Immature natural killer cell (primary cell): ENCODE measurements around the gene MARCKSL1. TPM values are rescaled to one million over a fixed set of nuclear protein-coding genes. Genes with fewer than 3 reads are reported as not detected.

Source experiments
- DNase-seq, 3 donors: peaks; one replicate each; pipeline ENCODE4 v3.0.0; 2022; ENCODE audit warnings: mixed read lengths in 1 of 3
- H3K27ac Mint-ChIP-seq, 6 donors: one replicate each; pipeline ENCODE4 v1.8.0; 2020; ENCODE audit warnings: mixed read lengths in 6 of 6, mild to moderate bottlenecking in 5 of 6, inconsistent platforms in 4 of 6, moderate library complexity in 3 of 6
- H3K27me3 Mint-ChIP-seq, 3 donors: one replicate each; pipeline ENCODE4 v1.8.0; 2020 to 2021; ENCODE audit warnings: low read depth in 3 of 3, mild to moderate bottlenecking in 3 of 3, mixed read lengths in 3 of 3, moderate library complexity in 3 of 3, inconsistent platforms in 1 of 3
- H3K36me3 Mint-ChIP-seq, 3 donors: one replicate each; pipeline ENCODE4 v1.8.0; 2020; ENCODE audit warnings: mixed read lengths in 3 of 3, inconsistent platforms in 2 of 3, mild to moderate bottlenecking in 2 of 3
- H3K4me1 Mint-ChIP-seq, 2 donors: one replicate each; pipeline ENCODE4 v1.8.0; 2020; ENCODE audit warnings: inconsistent platforms in 2 of 2, mild to moderate bottlenecking in 2 of 2, mixed read lengths in 2 of 2, moderate library complexity in 1 of 2
- H3K4me3 Mint-ChIP-seq, 5 donors: one replicate each; pipeline ENCODE4 v1.8.0; 2020; ENCODE audit warnings: mild to moderate bottlenecking in 5 of 5, mixed read lengths in 5 of 5, inconsistent platforms in 3 of 5, moderate library complexity in 3 of 5
- H3K9me3 Mint-ChIP-seq, 6 donors: one replicate each; pipeline ENCODE4 v1.8.0; 2020; ENCODE audit warnings: mild to moderate bottlenecking in 6 of 6, mixed read lengths in 6 of 6, inconsistent platforms in 4 of 6, moderate library complexity in 3 of 6
- polyA plus RNA-seq, 3 donors: library from polyadenylated mRNA; unstranded; fragments of 300-500 nt; fragmentation: Illumina TruSeq; gene quantifications; one replicate each; pipeline ENCODE4 v1.2.3, GENCODE V29; 2021

The MARCKSL1 gene
- 10 to 100 TPM; 20.5 to 46.9 (median 27.7) TPM for polyA plus RNA-seq

- peak within 1 kb of the TSS in 5 of 6 donors; percentile 29 to 76 (median 71) for H3K27ac Mint-ChIP-seq
- peak within 1 kb of the TSS; percentile 84 to 88 (median 87) for H3K4me3 Mint-ChIP-seq
- no peaks in the 10 kb centered on the region for H3K9me3 Mint-ChIP-seq
- H3K36me3 Mint-ChIP-seq = peaks cover 10 to 21% (median 10%) of the 10 kb centered on the region in 3 donors
- peaks cover 2 to 15% (median 2%) of the 10 kb centered on the region in 3 donors for H3K27me3 Mint-ChIP-seq
- peak; percentile 81 to 85 (median 82) for DNase-seq
- peaks cover 35 to 42% of the 10 kb centered on the region in 2 donors for H3K4me1 Mint-ChIP-seq
These were observed at the start of gene MARCKSL1 for GRCh38 chr1:32335790-32336590. TSS of gene MARCKSL1 (minus strand) at chr1:32336233. CDS start at chr1:32336033, 200 bp downstream.

- no peak overlapping the region for H3K4me3 Mint-ChIP-seq
- DNase-seq = no peak
- H3K4me1 Mint-ChIP-seq = no peaks in the 10 kb centered on the region
These were observed 44.0 kb upstream of the MARCKSL1 start for GRCh38 chr1:32380057-32380456.

DNA sequence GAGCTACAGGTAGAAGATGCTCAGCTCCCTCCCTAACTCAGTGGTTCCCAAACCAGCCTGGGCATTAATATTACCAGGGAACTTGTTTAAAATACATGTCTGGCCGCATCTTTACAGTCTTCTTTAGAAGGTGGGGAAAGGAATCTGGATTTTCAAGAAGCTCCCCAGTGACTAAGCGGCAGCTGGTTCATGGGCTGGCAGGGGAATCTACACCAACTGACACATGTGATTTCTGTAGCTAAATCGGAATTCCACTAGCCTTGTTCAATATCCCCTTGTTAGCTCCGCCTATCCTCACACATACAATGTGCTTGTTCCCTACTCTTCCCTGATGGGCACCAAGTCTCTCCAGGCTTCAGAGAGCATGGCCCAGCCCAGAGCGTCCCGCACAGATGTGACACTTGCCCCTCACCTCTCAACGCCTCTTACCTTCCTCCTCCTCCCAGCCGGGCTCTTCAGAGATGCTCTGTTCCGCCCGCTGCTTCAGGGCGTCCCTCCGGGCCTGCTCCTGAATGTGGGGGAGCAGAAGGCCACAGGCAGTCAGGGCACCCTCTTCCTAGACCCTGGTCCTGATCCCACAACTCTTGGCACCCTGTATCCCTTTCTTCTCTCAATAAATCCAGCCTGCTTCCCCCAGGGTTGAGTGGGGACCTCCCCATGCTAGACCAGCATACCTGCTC, 41.6 kb upstream of the MARCKSL1 start:
- Mint-ChIP-seq H3K27ac (no peak overlapping the region), H3K36me3 (peaks cover 18 to 49% (median 26%) of the 10 kb centered on the region in 3 donors), H3K27me3 (peaks cover 2 to 4% (median 2%) of the 10 kb centered on the region in 3 donors), H3K4me3 (no peak overlapping the region), H3K4me1 (peaks cover 3 to 8% of the 10 kb centered on the region in 2 donors), H3K9me3 (no peaks in the 10 kb centered on the region)
- no peak for DNase-seq

More at GRCh38 chr1:32380057-32380456, 44.0 kb upstream of the MARCKSL1 start:
- peaks cover 21 to 47% (median 35%) of the 10 kb centered on the region in 3 donors for H3K36me3 Mint-ChIP-seq
- no peak overlapping the region for H3K27ac Mint-ChIP-seq
- peaks cover 2 to 4% (median 4%) of the 10 kb centered on the region in 3 donors for H3K27me3 Mint-ChIP-seq
- no peaks in the 10 kb centered on the region for H3K9me3 Mint-ChIP-seq

- Mint-ChIP-seq H3K36me3 (peaks cover 21 to 54% (median 35%) of the 10 kb centered on the region in 3 donors), H3K27ac (no peak overlapping the region), H3K27me3 (peaks cover 2 to 7% (median 2%) of the 10 kb centered on the region in 3 donors), H3K4me1 (peaks cover 15 to 21% of the 10 kb centered on the region in 2 donors), H3K4me3 (no peak overlapping the region), H3K9me3 (no peaks in the 10 kb centered on the region)
- no peak for DNase-seq
These were observed 40.2 kb upstream of the MARCKSL1 start for GRCh38 chr1:32376199-32376598.

DNA sequence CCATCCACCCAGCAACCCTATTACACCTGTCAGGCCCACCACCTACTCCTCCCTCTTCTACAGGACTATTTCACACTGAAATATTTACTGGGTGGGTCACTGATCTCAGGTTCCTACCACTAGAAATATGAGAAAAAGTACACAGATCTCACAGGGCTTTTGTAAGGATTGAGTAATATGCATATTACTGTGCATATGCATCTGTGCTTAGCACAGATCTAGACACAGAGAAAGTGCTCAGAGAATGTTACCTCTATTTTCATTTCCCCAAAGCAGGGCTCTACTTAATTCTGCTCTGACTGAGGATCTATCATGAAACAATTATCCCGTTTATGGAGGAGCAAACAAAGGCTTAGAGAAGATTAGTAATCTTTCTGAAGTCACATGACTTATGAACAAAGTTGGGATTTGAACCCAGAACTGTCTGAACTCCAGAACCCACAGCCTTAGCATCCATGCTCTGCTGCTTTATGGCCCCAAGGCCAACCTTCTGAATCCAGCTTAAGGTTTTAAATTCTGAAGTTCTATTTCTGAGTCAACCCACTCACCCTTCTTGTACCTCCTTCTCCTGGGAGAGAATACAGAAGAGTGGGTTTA, 38.1 kb upstream of the MARCKSL1 start:
- H3K4me3 Mint-ChIP-seq = no peak overlapping the region
- no peaks in the 10 kb centered on the region for H3K9me3 Mint-ChIP-seq
- no peak for DNase-seq
- H3K27me3 Mint-ChIP-seq = peaks cover 0 to 7% (median 1%) of the 10 kb centered on the region in 3 donors
- peaks cover 15 to 21% of the 10 kb centered on the region in 2 donors for H3K4me1 Mint-ChIP-seq
- peaks cover 13 to 47% (median 23%) of the 10 kb centered on the region in 3 donors for H3K36me3 Mint-ChIP-seq
- H3K27ac Mint-ChIP-seq = no peak overlapping the region

GRCh38 chr1:32372149-32372756, 36.2 kb upstream of the MARCKSL1 start:
- peaks cover 0 to 2% (median 0%) of the 10 kb centered on the region in 3 donors for H3K27me3 Mint-ChIP-seq
- H3K36me3 Mint-ChIP-seq = peaks cover 8 to 38% (median 14%) of the 10 kb centered on the region in 3 donors
- peak; percentile 54 to 65 (median 55) for DNase-seq
- H3K27ac Mint-ChIP-seq = peak overlapping the region in 5 of 6 donors; percentile 54 to 85 (median 78)
- no peaks in the 10 kb centered on the region for H3K9me3 Mint-ChIP-seq
- peaks cover 15 to 21% of the 10 kb centered on the region in 2 donors for H3K4me1 Mint-ChIP-seq
- no peak overlapping the region for H3K4me3 Mint-ChIP-seq

DNA sequence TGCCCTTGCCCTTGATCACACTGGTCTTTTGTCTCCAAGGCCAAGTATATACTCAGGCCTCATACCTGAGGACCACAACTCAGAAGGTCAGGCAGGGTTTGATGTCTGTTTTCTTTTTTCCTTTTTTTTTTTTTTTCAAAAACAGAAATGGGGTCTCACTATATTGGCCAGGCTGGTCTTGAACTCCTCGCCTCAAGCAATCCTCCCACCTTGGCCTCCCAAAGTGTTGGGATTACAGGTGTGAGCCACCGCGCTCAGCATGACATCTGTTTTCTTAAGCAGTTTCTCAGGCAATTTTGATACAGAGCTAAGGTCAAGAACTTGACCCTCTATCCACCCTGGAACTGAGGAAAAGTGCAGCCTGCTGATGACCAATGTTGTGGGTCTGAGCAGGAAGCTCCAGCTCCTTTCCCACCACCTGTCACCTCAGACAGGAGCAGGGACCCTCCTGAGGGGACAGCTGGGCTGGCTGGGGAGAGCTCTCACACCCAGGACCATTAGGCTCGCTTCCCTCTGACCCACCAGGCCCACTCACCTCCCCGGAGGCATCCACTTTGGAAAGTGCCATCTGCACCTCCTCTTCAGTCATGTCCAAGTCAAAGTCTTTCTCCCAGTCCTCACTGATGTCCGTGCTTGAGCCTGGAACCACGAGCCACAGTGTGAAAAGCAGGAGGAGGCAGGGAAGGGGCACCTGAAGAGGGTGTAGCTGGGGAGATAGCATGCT, 32.0 kb upstream of the MARCKSL1 start:
- H3K4me1 Mint-ChIP-seq = peaks cover 15 to 17% of the 10 kb centered on the region in 2 donors
- no peak for DNase-seq
- peaks cover 13 to 44% (median 14%) of the 10 kb centered on the region in 3 donors for H3K36me3 Mint-ChIP-seq
- H3K27me3 Mint-ChIP-seq = peaks cover 0 to 2% (median 0%) of the 10 kb centered on the region in 3 donors
- H3K4me3 Mint-ChIP-seq = no peak overlapping the region
- no peak overlapping the region for H3K27ac Mint-ChIP-seq
- H3K9me3 Mint-ChIP-seq = no peaks in the 10 kb centered on the region

GRCh38 chr1:32365445-32365844, 29.4 kb upstream of the MARCKSL1 start:
- no peaks in the 10 kb centered on the region for H3K9me3 Mint-ChIP-seq
- H3K27me3 Mint-ChIP-seq = peaks cover 1 to 4% (median 4%) of the 10 kb centered on the region in 3 donors
- H3K4me1 Mint-ChIP-seq = peaks cover 13 to 14% of the 10 kb centered on the region in 2 donors
- DNase-seq = no peak
- H3K36me3 Mint-ChIP-seq = peaks cover 8 to 36% (median 17%) of the 10 kb centered on the region in 3 donors
- H3K27ac Mint-ChIP-seq = peak overlapping the region in 1 of 6 donors; percentile 65
- no peak overlapping the region for H3K4me3 Mint-ChIP-seq

DNA sequence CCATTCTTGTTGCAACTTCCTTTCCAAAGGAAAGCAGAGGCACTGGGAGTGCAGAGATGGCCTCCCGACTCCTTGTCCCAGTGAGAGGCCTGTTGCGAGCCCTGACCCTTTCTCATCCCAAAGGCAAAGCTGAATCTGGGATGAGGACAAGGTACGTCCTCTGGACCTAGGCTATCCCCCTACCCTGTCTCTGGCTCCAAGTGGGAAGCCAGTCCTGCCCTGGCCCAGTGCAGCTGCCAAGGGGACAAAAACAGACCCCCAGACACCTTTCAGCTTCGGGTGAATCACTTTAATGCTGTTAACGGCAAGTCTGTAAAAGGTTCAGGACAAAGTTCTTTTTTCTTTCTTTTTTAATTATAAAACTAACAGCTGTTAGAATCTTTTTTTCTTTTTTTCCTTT, 28.8 kb upstream of the MARCKSL1 start:
- H3K4me1 Mint-ChIP-seq = peaks cover 16 to 19% of the 10 kb centered on the region in 2 donors
- H3K27me3 Mint-ChIP-seq = peaks cover 1 to 5% (median 4%) of the 10 kb centered on the region in 3 donors
- H3K27ac Mint-ChIP-seq = no peak overlapping the region
- no peaks in the 10 kb centered on the region for H3K9me3 Mint-ChIP-seq
- no peak overlapping the region for H3K4me3 Mint-ChIP-seq
- no peak for DNase-seq
- peaks cover 8 to 36% (median 17%) of the 10 kb centered on the region in 3 donors for H3K36me3 Mint-ChIP-seq

- Mint-ChIP-seq H3K36me3 (peaks cover 8 to 29% (median 13%) of the 10 kb centered on the region in 3 donors), H3K9me3 (no peaks in the 10 kb centered on the region), H3K4me3 (peak overlapping the region in 1 of 5 donors; percentile 21), H3K27ac (no peak overlapping the region), H3K4me1 (peaks cover 23 to 26% of the 10 kb centered on the region in 2 donors), H3K27me3 (peaks cover 1 to 7% (median 5%) of the 10 kb centered on the region in 3 donors)
- DNase-seq = no peak
These were observed 27.7 kb upstream of the MARCKSL1 start for GRCh38 chr1:32363713-32364112.

DNA sequence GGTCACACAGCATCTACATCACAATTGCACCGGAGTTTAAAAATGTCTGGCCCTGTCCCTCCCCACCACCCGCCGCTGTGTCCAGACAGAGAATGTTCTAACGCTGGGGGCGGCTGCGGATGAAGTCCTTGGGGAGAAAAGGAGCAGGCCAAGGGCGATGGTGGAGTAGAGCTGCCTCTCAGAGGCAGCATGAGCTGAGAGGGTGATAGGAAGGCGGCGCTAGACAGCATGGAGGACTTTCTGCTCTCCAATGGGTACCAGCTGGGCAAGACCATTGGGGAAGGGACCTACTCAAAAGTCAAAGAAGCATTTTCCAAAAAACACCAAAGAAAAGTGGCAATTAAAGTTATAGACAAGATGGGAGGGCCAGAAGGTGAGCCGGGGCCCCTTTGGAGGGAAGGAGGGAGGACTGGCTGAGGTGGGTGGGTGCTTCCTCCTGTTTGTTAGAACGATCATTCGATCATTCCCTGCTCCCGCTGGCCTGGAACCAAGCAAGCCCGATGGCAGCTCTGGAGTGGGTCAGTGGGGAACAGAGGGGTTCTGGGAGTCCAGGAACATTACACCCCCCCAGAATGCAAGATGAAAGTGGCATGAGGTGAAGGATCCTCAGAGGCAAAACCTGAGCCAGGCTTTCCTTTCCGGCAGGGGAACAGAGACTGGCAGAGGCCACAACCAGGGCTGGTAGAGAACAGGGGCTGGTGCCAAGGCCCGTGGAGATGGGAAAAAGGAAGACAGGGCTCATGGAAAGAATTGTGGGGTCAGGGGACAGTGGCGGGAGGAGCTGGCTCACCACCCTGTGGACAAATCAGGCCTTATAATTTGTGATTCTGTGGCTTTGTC, 26.7 kb upstream of the MARCKSL1 start, which contains the start of the genes FAM229A and TSSK3:
FAM229A (minus strand) TSS at position 12 of the 840 bp plus-strand sequence. CDS start 394 bp downstream, outside the sequence.
TSSK3 (plus strand) TSS at position 66 of the 840 bp plus-strand sequence; CDS start at position 229, 163 bp downstream.
- DNase-seq = no peak
- Mint-ChIP-seq H3K27ac (peak within 1 kb of the TSS in 2 of 6 donors; percentile 7 to 11), H3K36me3 (peaks cover 8 to 28% (median 13%) of the 10 kb centered on the region in 3 donors), H3K4me3 (peak within 1 kb of the TSS; percentile 26 to 58 (median 36)), H3K9me3 (no peaks in the 10 kb centered on the region), H3K27me3 (peaks cover 1 to 7% (median 5%) of the 10 kb centered on the region in 3 donors), H3K4me1 (peaks cover 23 to 26% of the 10 kb centered on the region in 2 donors)
